CD4-positive, CD25-positive, alpha-beta regulatory T cell (primary cell): ENCODE measurements around the gene PDE4C. TPM values are rescaled to one million over a fixed set of nuclear protein-coding genes. Genes with fewer than 3 reads are reported as not detected.

ENCODE experiments used
- ATAC-seq, 2 donors: fragments of 150-1000 bp; cut with Tn5 transposase; one replicate each; pipeline ENCODE4 v1.10.0; 2021; ENCODE audit warnings: low read depth in 2 of 2, moderate number of reproducible peaks in 2 of 2, moderate library complexity in 1 of 2
- DNase-seq, 3 donors: peaks; one replicate each; pipeline versions ENCODE4 v3.0.0 to v3.0.0-alpha.2; 2012 to 2022; ENCODE audit warnings: mixed read lengths in 1 of 3
- H3K27ac ChIP-seq: one replicate; pipeline ENCODE4 v1.7.0; 2013; ENCODE audit warnings: mild to moderate bottlenecking, low read length; ENCODE audit not compliant: insufficient read depth, poor library complexity, severe bottlenecking
- H3K27me3 ChIP-seq: one replicate; pipeline ENCODE4 v1.7.0; 2013; ENCODE audit warnings: low read length; ENCODE audit not compliant: control insufficient read depth, insufficient read depth
- H3K36me3 ChIP-seq: one replicate; pipeline ENCODE4 v1.7.0; 2013; ENCODE audit warnings: mild to moderate bottlenecking, low read length, moderate library complexity; ENCODE audit not compliant: control insufficient read depth, insufficient read depth
- H3K4me1 ChIP-seq: 2 replicates; pipeline ENCODE4 v1.7.0; 2013; ENCODE audit warnings: mild to moderate bottlenecking, low read length; ENCODE audit not compliant: insufficient read depth, control insufficient read depth, poor library complexity, severe bottlenecking
- H3K4me3 ChIP-seq: one replicate; pipeline ENCODE4 v1.7.0; 2013; ENCODE audit warnings: low read depth, mild to moderate bottlenecking, low read length, moderate library complexity
- H3K9me3 ChIP-seq, 2 experiments: 1 replicate in 1 of 2; 2 replicates in 1 of 2; pipeline ENCODE4 v1.7.0; 2013; ENCODE audit warnings: low read length in 2 of 2, mild to moderate bottlenecking in 1 of 2, moderate library complexity in 1 of 2; ENCODE audit not compliant: control insufficient read depth in 2 of 2
- H3K27ac Mint-ChIP-seq, 3 donors: one replicate each; pipeline ENCODE4 v1.8.0; 2020 to 2022; ENCODE audit warnings: mild to moderate bottlenecking in 3 of 3, mixed read lengths in 3 of 3, moderate library complexity in 2 of 3
- H3K27me3 Mint-ChIP-seq: one replicate; pipeline ENCODE4 v1.8.0; 2022; ENCODE audit warnings: mild to moderate bottlenecking, mixed read lengths
- H3K36me3 Mint-ChIP-seq: one replicate; pipeline ENCODE4 v1.8.0; 2020; ENCODE audit warnings: mixed read lengths
- H3K4me1 Mint-ChIP-seq, 4 donors: one replicate each; pipeline ENCODE4 v1.8.0; 2020 to 2022; ENCODE audit warnings: mixed read lengths in 4 of 4, mild to moderate bottlenecking in 1 of 4
- H3K4me3 Mint-ChIP-seq, 4 donors: one replicate each; pipeline ENCODE4 v1.8.0; 2020 to 2022; ENCODE audit warnings: mild to moderate bottlenecking in 4 of 4, mixed read lengths in 4 of 4, moderate library complexity in 3 of 4
- H3K9me3 Mint-ChIP-seq, 7 donors: one replicate each; pipeline ENCODE4 v1.8.0; 2020 to 2022; ENCODE audit warnings: mixed read lengths in 7 of 7, mild to moderate bottlenecking in 3 of 7, moderate library complexity in 2 of 7
- polyA plus RNA-seq, 4 donors: library from polyadenylated mRNA; unstranded; fragments of 300-500 nt; fragmentation: Illumina TruSeq; gene quantifications; one replicate each; pipeline ENCODE4 v1.2.3, GENCODE V29; 2021
- total RNA-seq: library from RNA; stranded (reverse); gene quantifications from one replicate; pipeline ENCODE4 v1.2.3, GENCODE V29; 2022

PDE4C gene
- total and polyA plus RNA-seq, 5 donors from 2014 or later, result not detected

DNA sequence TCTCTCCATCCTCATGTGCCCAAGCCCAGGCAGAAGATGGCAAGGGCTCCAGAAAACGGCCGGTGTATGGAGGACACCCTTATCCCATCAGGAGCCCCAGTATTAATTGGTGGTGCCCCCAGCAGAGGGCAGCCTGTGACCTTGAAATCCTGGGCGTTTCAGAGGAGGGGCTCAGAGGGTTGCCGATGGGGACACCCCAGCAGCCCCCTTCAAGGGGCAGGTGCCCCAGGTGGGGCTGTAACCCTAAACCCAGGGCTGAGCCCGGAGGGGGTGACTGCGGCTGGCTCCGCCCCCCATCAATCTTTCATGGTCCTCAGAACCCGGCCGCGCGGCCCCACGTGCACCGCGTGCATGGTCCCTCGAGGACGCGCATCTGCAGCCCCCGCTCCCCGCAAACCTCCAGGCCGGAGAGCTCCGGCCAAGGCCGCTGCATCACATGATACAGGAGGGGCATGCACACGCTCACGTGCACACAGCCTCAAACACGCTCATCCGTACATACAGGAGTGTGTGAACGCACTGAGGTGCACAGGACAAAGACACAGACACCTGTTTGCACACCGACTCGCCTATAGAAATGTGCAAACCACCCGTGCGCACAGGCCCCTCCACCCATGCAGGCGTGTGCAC lies 23.3 kb downstream of the PDE4C start:
- ATAC-seq (no peak), DNase-seq (peak in 1 of 3 donors; percentile 34)
- H3K9me3 ChIP-seq, result no peaks in the 10 kb centered on the region
- peaks cover 2% of the 10 kb centered on the region for H3K27me3 Mint-ChIP-seq
- no peaks in the 10 kb centered on the region for H3K9me3 Mint-ChIP-seq
- peaks cover 24% of the 10 kb centered on the region for H3K4me1 ChIP-seq
- H3K4me3 ChIP-seq, result peak overlapping the region; percentile 66
- peaks cover 8% of the 10 kb centered on the region for H3K36me3 Mint-ChIP-seq
- H3K27ac Mint-ChIP-seq, result peak overlapping the region in 2 of 3 donors; percentile 94 to 97
- no peaks in the 10 kb centered on the region for H3K36me3 ChIP-seq
- peak overlapping the region; percentile 75 for H3K27ac ChIP-seq
- peak overlapping the region; percentile 94 to 97 (median 94) for H3K4me3 Mint-ChIP-seq
- H3K27me3 ChIP-seq, result no peaks in the 10 kb centered on the region
- peaks cover 4 to 35% (median 7%) of the 10 kb centered on the region in 4 donors for H3K4me1 Mint-ChIP-seq

DNA sequence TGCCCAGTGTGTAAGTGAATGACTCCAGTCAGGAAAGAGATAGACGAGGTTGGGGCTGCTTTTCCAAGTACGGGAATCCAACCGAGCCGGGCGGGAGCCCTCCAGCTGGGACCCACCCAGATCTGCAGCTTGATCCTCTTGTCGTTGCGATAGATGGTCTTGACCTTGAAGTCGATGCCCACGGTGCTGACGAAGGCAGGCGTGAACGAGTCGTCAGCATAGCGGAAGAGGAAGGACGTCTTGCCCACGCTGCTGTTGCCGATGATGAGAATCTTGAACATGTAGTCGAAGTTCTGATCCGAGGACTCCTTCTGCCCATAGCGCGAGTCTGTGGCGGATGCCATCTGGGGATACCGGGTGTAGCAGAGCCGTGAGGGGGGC lies 23.9 kb downstream of the PDE4C start:
- Mint-ChIP-seq H3K4me3 (peak overlapping the region; percentile 59 to 95 (median 82)), H3K9me3 (no peaks in the 10 kb centered on the region), H3K4me1 (peaks cover 4 to 35% (median 7%) of the 10 kb centered on the region in 4 donors), H3K27me3 (no peaks in the 10 kb centered on the region), H3K36me3 (peaks cover 8% of the 10 kb centered on the region), H3K27ac (no peak overlapping the region)
- Histone ChIP-seq H3K9me3 (no peaks in the 10 kb centered on the region), H3K4me1 (peaks cover 24% of the 10 kb centered on the region), H3K4me3 (no peak overlapping the region), H3K27ac (no peak overlapping the region), H3K36me3 (peaks cover 3% of the 10 kb centered on the region), H3K27me3 (no peaks in the 10 kb centered on the region)
- no peak for DNase-seq
- no peak for ATAC-seq

- peaks cover 14% of the 10 kb centered on the region for H3K36me3 Mint-ChIP-seq
- H3K4me3 ChIP-seq, result no peak overlapping the region
- H3K4me3 Mint-ChIP-seq, result peak overlapping the region in 2 of 4 donors; percentile 54 to 76
- H3K27me3 ChIP-seq, result no peaks in the 10 kb centered on the region
- H3K27ac Mint-ChIP-seq, result peak overlapping the region in 1 of 3 donors; percentile 65
- no peak overlapping the region for H3K27ac ChIP-seq
- H3K36me3 ChIP-seq, result peaks cover 3% of the 10 kb centered on the region
- DNase-seq (no peak), ATAC-seq (no peak)
- H3K9me3 ChIP-seq, result no peaks in the 10 kb centered on the region
- peaks cover 0 to 34% (median 11%) of the 10 kb centered on the region in 4 donors for H3K4me1 Mint-ChIP-seq
- H3K9me3 Mint-ChIP-seq, result no peaks in the 10 kb centered on the region
- peaks cover 24% of the 10 kb centered on the region for H3K4me1 ChIP-seq
- no peaks in the 10 kb centered on the region for H3K27me3 Mint-ChIP-seq
Observed at GRCh38 chr19:18198374-18198773, 27.9 kb downstream of the PDE4C start.

DNA sequence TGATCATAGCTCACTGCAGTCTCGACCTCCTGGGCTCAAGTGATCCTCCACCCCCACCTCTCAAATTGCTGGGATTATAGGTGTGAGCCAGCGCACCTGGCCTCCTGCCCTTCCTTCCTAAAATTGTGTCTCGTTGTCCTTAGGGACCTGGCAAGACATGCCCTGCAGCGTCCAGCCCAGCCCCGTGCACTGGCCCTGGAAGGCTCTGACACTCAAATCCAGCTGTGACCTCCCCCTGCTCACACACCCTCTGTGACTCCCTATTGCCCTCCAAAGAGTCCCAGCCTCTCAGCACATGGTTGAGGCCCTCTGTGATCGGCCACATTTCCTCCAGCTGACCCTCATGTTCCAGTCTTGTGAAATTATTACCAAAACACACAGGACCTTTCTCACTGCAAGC lies 28.3 kb downstream of the PDE4C start:
- no peak for DNase-seq
- Mint-ChIP-seq H3K27me3 (no peaks in the 10 kb centered on the region), H3K27ac (peak overlapping the region in 1 of 3 donors; percentile 65), H3K9me3 (no peaks in the 10 kb centered on the region), H3K4me3 (peak overlapping the region in 3 of 4 donors; percentile 54 to 76 (median 63)), H3K4me1 (peaks cover 0 to 32% (median 9%) of the 10 kb centered on the region in 4 donors), H3K36me3 (peaks cover 14% of the 10 kb centered on the region)
- ATAC-seq, result no peak
- Histone ChIP-seq H3K9me3 (no peaks in the 10 kb centered on the region), H3K27me3 (no peaks in the 10 kb centered on the region), H3K4me3 (no peak overlapping the region), H3K36me3 (peaks cover 3% of the 10 kb centered on the region), H3K27ac (no peak overlapping the region), H3K4me1 (peaks cover 21% of the 10 kb centered on the region)

GRCh38 chr19:18197306-18197705 lies 28.9 kb downstream of the PDE4C start:
- no peak overlapping the region for H3K4me3 ChIP-seq
- H3K36me3 ChIP-seq, result peaks cover 3% of the 10 kb centered on the region
- H3K4me1 ChIP-seq, result peaks cover 20% of the 10 kb centered on the region
- DNase-seq (no peak), ATAC-seq (no peak)
- H3K27me3 Mint-ChIP-seq, result no peaks in the 10 kb centered on the region
- no peaks in the 10 kb centered on the region for H3K27me3 ChIP-seq
- H3K36me3 Mint-ChIP-seq, result peaks cover 14% of the 10 kb centered on the region
- no peaks in the 10 kb centered on the region for H3K9me3 ChIP-seq
- H3K27ac Mint-ChIP-seq, result no peak overlapping the region
- no peaks in the 10 kb centered on the region for H3K9me3 Mint-ChIP-seq
- peaks cover 0 to 30% (median 8%) of the 10 kb centered on the region in 4 donors for H3K4me1 Mint-ChIP-seq
- H3K4me3 Mint-ChIP-seq, result peak overlapping the region in 1 of 4 donors; percentile 76
- H3K27ac ChIP-seq, result no peak overlapping the region

DNA sequence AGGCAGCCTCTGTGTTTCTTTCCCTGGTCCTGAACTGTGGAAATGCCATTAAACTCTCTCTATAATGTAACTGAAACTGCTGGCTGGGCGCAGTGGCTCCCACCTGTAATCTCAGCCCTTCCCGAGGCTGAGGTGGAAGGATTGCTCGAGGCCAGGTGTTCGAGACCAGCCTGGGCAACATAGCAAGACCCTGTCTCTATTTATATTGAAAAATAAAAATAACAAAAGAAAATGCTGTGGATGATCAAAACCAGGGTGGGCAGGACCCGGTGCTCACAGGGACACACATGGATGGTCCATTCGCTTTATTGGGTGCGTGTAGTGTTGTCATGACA lies 29.8 kb downstream of the PDE4C start:
- H3K4me1 ChIP-seq, result peaks cover 24% of the 10 kb centered on the region
- ATAC-seq, result no peak
- Mint-ChIP-seq H3K4me3 (peak overlapping the region in 3 of 4 donors; percentile 56 to 72 (median 66)), H3K4me1 (peaks cover 4 to 31% (median 10%) of the 10 kb centered on the region in 4 donors), H3K27ac (peak overlapping the region in 1 of 3 donors; percentile 55), H3K36me3 (peaks cover 14% of the 10 kb centered on the region), H3K27me3 (no peaks in the 10 kb centered on the region), H3K9me3 (no peaks in the 10 kb centered on the region)
- no peaks in the 10 kb centered on the region for H3K27me3 ChIP-seq
- no peaks in the 10 kb centered on the region for H3K9me3 ChIP-seq
- H3K36me3 ChIP-seq, result peaks cover 3% of the 10 kb centered on the region
- H3K4me3 ChIP-seq, result no peak overlapping the region
- DNase-seq, result no peak
- H3K27ac ChIP-seq, result no peak overlapping the region

GRCh38 chr19:18194554-18195238 lies 31.5 kb downstream of the PDE4C start:
- Mint-ChIP-seq H3K4me1 (peaks cover 4 to 29% (median 10%) of the 10 kb centered on the region in 4 donors), H3K4me3 (peak overlapping the region; percentile 85 to 95 (median 88)), H3K36me3 (peaks cover 14% of the 10 kb centered on the region), H3K27ac (peak overlapping the region; percentile 42 to 87 (median 48)), H3K27me3 (peaks cover 4% of the 10 kb centered on the region), H3K9me3 (no peaks in the 10 kb centered on the region)
- Histone ChIP-seq H3K4me1 (peaks cover 24% of the 10 kb centered on the region), H3K27ac (peak overlapping the region; percentile 23), H3K9me3 (no peaks in the 10 kb centered on the region), H3K4me3 (no peak overlapping the region), H3K27me3 (no peaks in the 10 kb centered on the region), H3K36me3 (peaks cover 3% of the 10 kb centered on the region)
- ATAC-seq, result no peak
- peak in 1 of 3 donors; percentile 38 for DNase-seq
